Measurements from ENCODE around the gene ATP6V0B. TPM values are rescaled to one million over a fixed set of nuclear protein-coding genes. Genes with fewer than 3 reads are reported as not detected.

ATP6V0B gene
- total and polyA plus RNA-seq, 9 of the 15 experiments (the other 6 are each of a cell fraction or from before 2014, with no cell fraction given), result 137 to 328 (median 220) TPM

DNA sequence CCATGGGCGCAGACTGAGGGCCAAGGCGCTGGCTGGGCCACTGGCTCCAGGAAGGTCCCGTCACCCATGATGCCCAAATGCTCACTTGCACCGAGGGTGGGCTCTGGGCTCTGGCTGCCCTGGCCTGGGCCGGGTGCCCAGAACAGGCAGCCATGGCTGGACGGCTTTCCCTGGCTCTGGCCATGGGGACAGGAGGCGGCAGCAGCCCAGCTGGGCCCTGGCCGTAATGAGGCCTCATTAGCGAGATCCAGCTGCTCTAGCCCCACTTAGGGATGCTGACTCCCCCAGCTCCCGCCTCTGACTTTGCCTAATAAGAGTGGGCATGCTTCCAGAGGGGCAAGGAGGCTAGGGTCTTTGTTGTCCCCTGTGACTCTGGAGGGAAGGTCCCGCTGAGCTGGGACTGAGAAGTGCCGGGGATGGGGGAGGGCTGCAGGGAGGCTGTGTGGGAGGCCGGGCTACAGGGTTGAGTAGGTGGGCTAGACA lies 44.7 kb downstream of the ATP6V0B start:
- ChIA-PET POLR2A (interaction anchor here (1.0 to 3.0 kb wide), 5 partner anchors 8 to 19 kb away, joined by 3 to 20 read pairs (median 12); no protein-coding TSS in a partner anchor), CTCF (ENCODE audit: low intra/inter-chr PET ratio) (no interaction called here)
- Histone ChIP-seq H3K9me3 (replicated peaks; ENCODE audit: control insufficient read depth, insufficient read depth, low read depth, low read length) (no peaks in the 10 kb centered on the region), H3K36me3 (ENCODE audit: control insufficient read depth, insufficient read depth, low read length) (0 out of 3 replicates have a peak, but pooled peaks cover 7% of the 10 kb centered on the region), H2AFZ (ENCODE audit: low read depth, low read length) (no peak overlapping the region), H4K20me1 (replicated peaks; ENCODE audit: control insufficient read depth, insufficient read depth, low read length) (no peaks in the 10 kb centered on the region; the same call in 1 of the 2 replicates), H3K27me3 (ENCODE audit: control insufficient read depth in 2 of 2, insufficient read depth in 2 of 2, low read length in 2 of 2) (no peaks in the 10 kb centered on the region), H3K4me1 (replicated peaks in 1 of 2; ENCODE audit: control insufficient read depth in 2 of 2, insufficient read depth in 2 of 2, low read length in 2 of 2) (peaks cover 5 to 39% of the 10 kb centered on the region in 2 experiments; a peak in 4 of 5 replicates), H3K4me2 (ENCODE audit: insufficient read depth, low read length) (no peak overlapping the region), H3K27ac (ENCODE audit: extremely low read depth, low read depth, low read length) (no peak overlapping the region), H3K9ac (ENCODE audit: insufficient read depth in 1 of 2, low read depth in 2 of 2, low read length in 2 of 2) (no peak overlapping the region), H3K79me2 (ENCODE audit: control insufficient read depth, insufficient read depth, low read length) (no peaks in the 10 kb centered on the region), H3K4me3 (no peak overlapping the region), H3K9me1 (ENCODE audit: control insufficient read depth, insufficient read depth, low read length) (no peaks in the 10 kb centered on the region)
- DNase-seq (ENCODE audit: extremely low read depth in 1 of 4, low spot score in 3 of 4) (no peak), FAIRE-seq (no peak), ATAC-seq (no peak)
- 84% methylated on average over 12 of the region's 13 CpGs for WGBS (ENCODE audit: insufficient coverage, low coverage, missing lambda C conversion rate)
- intact Hi-C loops (cut with micrococcal nuclease) (no loop called here), in situ Hi-C loops (cut with MboI) (no loop called here)
- TF ChIP-seq POLR2G (IDR thresholded peaks at IDR 0.05; ENCODE audit: low read depth, low read length) (peak; percentile 56), RBFOX2 (IDR thresholded peaks at IDR 0.05; ENCODE audit: low read depth, low read length) (0 out of 2 replicates have a peak, but pooled peaks have one; percentile 30), ZC3H11A (IDR thresholded peaks at IDR 0.05; ENCODE audit: low read depth, low read length) (no peak)
- TF ChIP-seq, protein P1, sequence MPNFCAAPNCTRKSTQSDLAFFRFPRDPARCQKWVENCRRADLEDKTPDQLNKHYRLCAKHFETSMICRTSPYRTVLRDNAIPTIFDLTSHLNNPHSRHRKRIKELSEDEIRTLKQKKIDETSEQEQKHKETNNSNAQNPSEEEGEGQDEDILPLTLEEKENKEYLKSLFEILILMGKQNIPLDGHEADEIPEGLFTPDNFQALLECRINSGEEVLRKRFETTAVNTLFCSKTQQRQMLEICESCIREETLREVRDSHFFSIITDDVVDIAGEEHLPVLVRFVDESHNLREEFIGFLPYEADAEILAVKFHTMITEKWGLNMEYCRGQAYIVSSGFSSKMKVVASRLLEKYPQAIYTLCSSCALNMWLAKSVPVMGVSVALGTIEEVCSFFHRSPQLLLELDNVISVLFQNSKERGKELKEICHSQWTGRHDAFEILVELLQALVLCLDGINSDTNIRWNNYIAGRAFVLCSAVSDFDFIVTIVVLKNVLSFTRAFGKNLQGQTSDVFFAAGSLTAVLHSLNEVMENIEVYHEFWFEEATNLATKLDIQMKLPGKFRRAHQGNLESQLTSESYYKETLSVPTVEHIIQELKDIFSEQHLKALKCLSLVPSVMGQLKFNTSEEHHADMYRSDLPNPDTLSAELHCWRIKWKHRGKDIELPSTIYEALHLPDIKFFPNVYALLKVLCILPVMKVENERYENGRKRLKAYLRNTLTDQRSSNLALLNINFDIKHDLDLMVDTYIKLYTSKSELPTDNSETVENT (CRISPR knock-in tag; IDR thresholded peaks at IDR 0.05), result no peak
- no TSS peak for BruUV-seq (replicated peaks)

Measured in K562 (cell line).